K562 (cell line): Measurements from ENCODE around the gene SERPINB3. TPM values are rescaled to one million over a fixed set of nuclear protein-coding genes. Genes with fewer than 3 reads are reported as not detected.

Experiments
- C11orf30 ChIP-seq: fragments of 450-650 bp; IDR thresholded peaks from 2 replicates; pipeline ENCODE4 v1.6.1; 2016; ENCODE audit warnings: low read depth, mild to moderate bottlenecking
- GATA2 ChIP-seq: sonication (generic); formaldehyde crosslinking; IDR thresholded peaks from 2 replicates; pipeline ENCODE4 v1.4.0; 2020; ENCODE audit warnings: mild to moderate bottlenecking, missing genetic modification reagents
- TAL1 ChIP-seq: fragments of 450-650 bp; IDR thresholded peaks from 2 replicates; pipeline ENCODE4 v1.6.1; 2016; ENCODE audit warnings: mild to moderate bottlenecking
- ZKSCAN1 ChIP-seq: fragments of 150-350 bp; IDR thresholded peaks from 2 replicates; pipeline ENCODE4 v1.6.1; 2016; ENCODE audit warnings: low read depth, low read length
- ZNF263 ChIP-seq: sonication (generic); formaldehyde crosslinking; IDR thresholded peaks from 2 replicates; pipeline ENCODE4 v1.8.0; 2022; ENCODE audit warnings: mild to moderate bottlenecking, missing genetic modification reagents, borderline replicate concordance
- polyA plus RNA-seq, 8 experiments: library from polyadenylated mRNA; depleted of rRNA in 4 of 8; stranded (reverse) in 5 of 8; unstranded in 3 of 8; fragments of >200 nt; fragmentation: Nextera tagmentation in 2 of 8; fragmentation: Illumina TruSeq in 1 of 8; extraction: Ambion mirVana in 2 of 8; extraction: Trizol in 1 of 8; gene quantifications; 2 replicates each; pipeline versions ENCODE4 v1.2.1 to v1.2.3, GENCODE V29; 2011 to 2014; ENCODE audit warnings: inconsistent platforms in 1 of 8, missing spikeins in 1 of 8
- total RNA-seq, 7 experiments: library from RNA; depleted of rRNA in 6 of 7; stranded (reverse); fragments of >200 nt in 6 of 7; fragmentation: Illumina TruSeq in 2 of 7; extraction: Trizol in 2 of 7; gene quantifications; 2 replicates each; pipeline versions ENCODE4 v1.2.1 to v1.2.3, GENCODE V29; 2011 to 2021; ENCODE audit warnings: low replicate concordance in 1 of 7
- TF ChIP-seq, protein P1 (sequence below): fragments of 250-450 bp; sonication (Bioruptor Pico); IDR thresholded peaks from 2 replicates; pipeline ENCODE4 v1.5.0; 2021; ENCODE audit warnings: mild to moderate bottlenecking, borderline replicate concordance

SERPINB3 gene
- total and polyA plus RNA-seq, 9 of the 15 experiments (the other 6 are each of a cell fraction or from before 2014, with no cell fraction given), result not detected

DNA sequence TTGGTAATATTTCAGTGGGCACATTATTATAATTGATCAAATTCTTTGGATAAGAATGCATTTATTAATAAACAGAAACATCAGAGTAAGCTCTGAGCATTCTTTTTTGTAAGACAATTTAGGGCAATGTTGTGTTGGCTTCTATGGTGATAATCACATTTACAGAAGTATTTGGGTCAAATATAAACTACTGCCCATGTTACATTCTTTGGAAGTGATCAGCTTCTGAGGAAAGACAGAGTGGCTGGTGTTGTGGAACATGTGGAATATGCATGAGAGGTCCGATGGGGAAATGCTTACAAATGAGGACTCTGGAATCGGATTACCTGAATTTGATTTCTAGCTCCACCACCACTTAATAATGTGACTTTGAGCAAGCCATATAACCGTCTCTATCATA lies 55.2 kb downstream of the SERPINB3 start (continued):
- TF ChIP-seq, protein P1, sequence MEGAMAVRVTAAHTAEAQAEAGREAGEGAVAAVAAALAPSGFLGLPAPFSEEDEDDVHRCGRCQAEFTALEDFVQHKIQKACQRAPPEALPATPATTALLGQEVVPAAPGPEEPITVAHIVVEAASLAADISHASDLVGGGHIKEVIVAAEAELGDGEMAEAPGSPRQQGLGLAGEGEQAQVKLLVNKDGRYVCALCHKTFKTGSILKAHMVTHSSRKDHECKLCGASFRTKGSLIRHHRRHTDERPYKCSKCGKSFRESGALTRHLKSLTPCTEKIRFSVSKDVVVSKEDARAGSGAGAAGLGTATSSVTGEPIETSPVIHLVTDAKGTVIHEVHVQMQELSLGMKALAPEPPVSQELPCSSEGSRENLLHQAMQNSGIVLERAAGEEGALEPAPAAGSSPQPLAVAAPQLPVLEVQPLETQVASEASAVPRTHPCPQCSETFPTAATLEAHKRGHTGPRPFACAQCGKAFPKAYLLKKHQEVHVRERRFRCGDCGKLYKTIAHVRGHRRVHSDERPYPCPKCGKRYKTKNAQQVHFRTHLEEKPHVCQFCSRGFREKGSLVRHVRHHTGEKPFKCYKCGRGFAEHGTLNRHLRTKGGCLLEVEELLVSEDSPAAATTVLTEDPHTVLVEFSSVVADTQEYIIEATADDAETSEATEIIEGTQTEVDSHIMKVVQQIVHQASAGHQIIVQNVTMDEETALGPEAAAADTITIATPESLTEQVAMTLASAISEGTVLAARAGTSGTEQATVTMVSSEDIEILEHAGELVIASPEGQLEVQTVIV (CRISPR knock-in tag), result no peak
- no peak for TF ChIP-seq GATA2 (CRISPR knock-in tag)
- no peak for TF ChIP-seq ZNF263 (CRISPR knock-in tag)
- no peak for TF ChIP-seq C11orf30
- TF ChIP-seq TAL1, result no peak
- TF ChIP-seq ZKSCAN1, result no peak

Other genes with a start within 250 kb of the SERPINB3 start
Only the 7 nearest of the 9 such genes appear.
- gene SERPINB5, start 184.9 kb downstream of the SERPINB3 start, total RNA-seq (2014; rRNA removed), result 0.05 and 0.08 TPM in 2 replicates
- gene SERPINB5, start 184.9 kb downstream of the SERPINB3 start, total RNA-seq (2014; rRNA removed; fragmentation: Illumina TruSeq; extraction: Trizol), result 0.44 and 0.67 TPM in 2 replicates
- 0.30 and 0.33 TPM in 2 replicates for gene SERPINB5, start 184.9 kb downstream of the SERPINB3 start, total RNA-seq (2015; rRNA removed; fragmentation: Illumina TruSeq; extraction: Trizol)
- gene SERPINB5, start 184.9 kb downstream of the SERPINB3 start, total RNA-seq (2021), result 0.47 and 1.4 TPM in 2 replicates
- gene SERPINB5, start 184.9 kb downstream of the SERPINB3 start, polyA plus RNA-seq (2011; rRNA removed), result 0.03 TPM in 1 of 2 replicates, not detected in the other
- gene SERPINB5, start 184.9 kb downstream of the SERPINB3 start, polyA plus RNA-seq (2014; fragmentation: Illumina TruSeq; extraction: Trizol), result 0.54 and 0.72 TPM in 2 replicates
- 1 to 10 TPM in 1 of 2 experiments, under 1 TPM in 1; 0.83 to 1.0 TPM for gene SERPINB5, start 184.9 kb downstream of the SERPINB3 start, polyA plus RNA-seq (2014; fragmentation: Nextera tagmentation; extraction: Ambion mirVana)
- 0.20 and 0.24 TPM in 2 replicates for gene SERPINB5, start 184.9 kb downstream of the SERPINB3 start, polyA plus RNA-seq (2014; rRNA removed)
- not detected in 2 replicates for gene SERPINB12, start 119.5 kb downstream of the SERPINB3 start, total RNA-seq (2014; rRNA removed)
- gene SERPINB12, start 119.5 kb downstream of the SERPINB3 start, total RNA-seq (2014; rRNA removed; fragmentation: Illumina TruSeq; extraction: Trizol), result not detected in 2 replicates
- not detected in 2 replicates for gene SERPINB12, start 119.5 kb downstream of the SERPINB3 start, total RNA-seq (2015; rRNA removed; fragmentation: Illumina TruSeq; extraction: Trizol)
- gene SERPINB12, start 119.5 kb downstream of the SERPINB3 start, total RNA-seq (2021), result not detected in 2 replicates
- not detected in 2 replicates for gene SERPINB12, start 119.5 kb downstream of the SERPINB3 start, polyA plus RNA-seq (2011; rRNA removed)
- gene SERPINB12, start 119.5 kb downstream of the SERPINB3 start, polyA plus RNA-seq (2014; fragmentation: Illumina TruSeq; extraction: Trizol), result not detected in 2 replicates
- not detected for gene SERPINB12, start 119.5 kb downstream of the SERPINB3 start, polyA plus RNA-seq (2014; fragmentation: Nextera tagmentation; extraction: Ambion mirVana)
- not detected in 2 replicates for gene SERPINB12, start 119.5 kb downstream of the SERPINB3 start, polyA plus RNA-seq (2014; rRNA removed)
- not detected in 2 replicates for gene SERPINB13, start 74.5 kb downstream of the SERPINB3 start, total RNA-seq (2014; rRNA removed)
- gene SERPINB13, start 74.5 kb downstream of the SERPINB3 start, total RNA-seq (2014; rRNA removed; fragmentation: Illumina TruSeq; extraction: Trizol), result not detected in 2 replicates
- not detected in 2 replicates for gene SERPINB13, start 74.5 kb downstream of the SERPINB3 start, total RNA-seq (2015; rRNA removed; fragmentation: Illumina TruSeq; extraction: Trizol)
- gene SERPINB13, start 74.5 kb downstream of the SERPINB3 start, total RNA-seq (2021), result not detected in 2 replicates
- not detected in 2 replicates for gene SERPINB13, start 74.5 kb downstream of the SERPINB3 start, polyA plus RNA-seq (2011; rRNA removed)
- not detected in 2 replicates for gene SERPINB13, start 74.5 kb downstream of the SERPINB3 start, polyA plus RNA-seq (2014; fragmentation: Illumina TruSeq; extraction: Trizol)
- not detected for gene SERPINB13, start 74.5 kb downstream of the SERPINB3 start, polyA plus RNA-seq (2014; fragmentation: Nextera tagmentation; extraction: Ambion mirVana)
- not detected in 2 replicates for gene SERPINB13, start 74.5 kb downstream of the SERPINB3 start, polyA plus RNA-seq (2014; rRNA removed)
- gene SERPINB4, start 17.6 kb downstream of the SERPINB3 start, total RNA-seq (2014; rRNA removed), result not detected in 2 replicates
- gene SERPINB4, start 17.6 kb downstream of the SERPINB3 start, total RNA-seq (2014; rRNA removed; fragmentation: Illumina TruSeq; extraction: Trizol), result not detected in 2 replicates
- not detected in 2 replicates for gene SERPINB4, start 17.6 kb downstream of the SERPINB3 start, total RNA-seq (2015; rRNA removed; fragmentation: Illumina TruSeq; extraction: Trizol)
- not detected in 2 replicates for gene SERPINB4, start 17.6 kb downstream of the SERPINB3 start, total RNA-seq (2021)
- gene SERPINB4, start 17.6 kb downstream of the SERPINB3 start, polyA plus RNA-seq (2011; rRNA removed), result not detected in 2 replicates
- gene SERPINB4, start 17.6 kb downstream of the SERPINB3 start, polyA plus RNA-seq (2014; fragmentation: Illumina TruSeq; extraction: Trizol), result not detected in 2 replicates
- gene SERPINB4, start 17.6 kb downstream of the SERPINB3 start, polyA plus RNA-seq (2014; fragmentation: Nextera tagmentation; extraction: Ambion mirVana), result not detected
- gene SERPINB4, start 17.6 kb downstream of the SERPINB3 start, polyA plus RNA-seq (2014; rRNA removed), result not detected in 2 replicates
- gene SERPINB11, start 41.1 kb upstream of the SERPINB3 start, total RNA-seq (2014; rRNA removed), result not detected in 2 replicates
- not detected in 2 replicates for gene SERPINB11, start 41.1 kb upstream of the SERPINB3 start, total RNA-seq (2014; rRNA removed; fragmentation: Illumina TruSeq; extraction: Trizol)
- not detected in 2 replicates for gene SERPINB11, start 41.1 kb upstream of the SERPINB3 start, total RNA-seq (2015; rRNA removed; fragmentation: Illumina TruSeq; extraction: Trizol)
- gene SERPINB11, start 41.1 kb upstream of the SERPINB3 start, total RNA-seq (2021), result not detected in 2 replicates
- not detected in 2 replicates for gene SERPINB11, start 41.1 kb upstream of the SERPINB3 start, polyA plus RNA-seq (2011; rRNA removed)
- not detected in 2 replicates for gene SERPINB11, start 41.1 kb upstream of the SERPINB3 start, polyA plus RNA-seq (2014; fragmentation: Illumina TruSeq; extraction: Trizol)
- not detected for gene SERPINB11, start 41.1 kb upstream of the SERPINB3 start, polyA plus RNA-seq (2014; fragmentation: Nextera tagmentation; extraction: Ambion mirVana)
- gene SERPINB11, start 41.1 kb upstream of the SERPINB3 start, polyA plus RNA-seq (2014; rRNA removed), result not detected in 2 replicates
- not detected in 2 replicates for gene SERPINB7, start 113.5 kb upstream of the SERPINB3 start, total RNA-seq (2014; rRNA removed)
- not detected in 2 replicates for gene SERPINB7, start 113.5 kb upstream of the SERPINB3 start, total RNA-seq (2014; rRNA removed; fragmentation: Illumina TruSeq; extraction: Trizol)
- gene SERPINB7, start 113.5 kb upstream of the SERPINB3 start, total RNA-seq (2015; rRNA removed; fragmentation: Illumina TruSeq; extraction: Trizol), result not detected in 2 replicates
- not detected in 2 replicates for gene SERPINB7, start 113.5 kb upstream of the SERPINB3 start, total RNA-seq (2021)
- gene SERPINB7, start 113.5 kb upstream of the SERPINB3 start, polyA plus RNA-seq (2011; rRNA removed), result not detected in 2 replicates
- not detected in 2 replicates for gene SERPINB7, start 113.5 kb upstream of the SERPINB3 start, polyA plus RNA-seq (2014; fragmentation: Illumina TruSeq; extraction: Trizol)
- gene SERPINB7, start 113.5 kb upstream of the SERPINB3 start, polyA plus RNA-seq (2014; fragmentation: Nextera tagmentation; extraction: Ambion mirVana), result not detected
- gene SERPINB7, start 113.5 kb upstream of the SERPINB3 start, polyA plus RNA-seq (2014; rRNA removed), result not detected in 2 replicates
- gene SERPINB2, start 225.8 kb upstream of the SERPINB3 start, total RNA-seq (2014; rRNA removed), result not detected in 2 replicates
- gene SERPINB2, start 225.8 kb upstream of the SERPINB3 start, total RNA-seq (2014; rRNA removed; fragmentation: Illumina TruSeq; extraction: Trizol), result 0.07 TPM in 1 of 2 replicates, not detected in the other
- gene SERPINB2, start 225.8 kb upstream of the SERPINB3 start, total RNA-seq (2015; rRNA removed; fragmentation: Illumina TruSeq; extraction: Trizol), result not detected in 2 replicates
- gene SERPINB2, start 225.8 kb upstream of the SERPINB3 start, total RNA-seq (2021), result not detected in 2 replicates
- gene SERPINB2, start 225.8 kb upstream of the SERPINB3 start, polyA plus RNA-seq (2011; rRNA removed), result 0.08 and 0.11 TPM in 2 replicates
- gene SERPINB2, start 225.8 kb upstream of the SERPINB3 start, polyA plus RNA-seq (2014; fragmentation: Illumina TruSeq; extraction: Trizol), result 0.08 and 0.13 TPM in 2 replicates
- under 1 TPM in 1 of 2 experiments, not detected in 1; 0.03 TPM for gene SERPINB2, start 225.8 kb upstream of the SERPINB3 start, polyA plus RNA-seq (2014; fragmentation: Nextera tagmentation; extraction: Ambion mirVana)
- not detected in 2 replicates for gene SERPINB2, start 225.8 kb upstream of the SERPINB3 start, polyA plus RNA-seq (2014; rRNA removed)